ENCODE measurements around the gene NPAS3.

Gene NPAS3

DNA sequence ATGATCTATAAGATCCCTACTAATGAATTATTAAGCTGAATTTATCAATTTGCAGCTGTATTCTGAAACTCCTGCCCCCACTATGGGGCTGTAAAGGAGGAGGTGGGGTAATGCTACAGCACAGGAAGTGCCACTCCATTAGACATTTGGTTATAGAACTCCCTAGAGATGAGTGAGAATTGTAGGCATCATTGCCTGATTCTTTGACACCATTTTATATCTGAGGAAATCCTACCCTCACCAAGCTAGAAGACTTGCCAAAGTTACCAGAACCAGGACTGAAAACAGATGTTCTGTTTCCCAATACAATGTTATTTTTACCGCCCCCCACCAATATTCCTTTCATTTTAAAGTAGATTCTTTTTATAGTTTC, 829.8 kb downstream of the NPAS3 start:
- DNase-seq (ENCODE audit: low spot score in 2 of 2) (no peak), ATAC-seq (ENCODE audit: low read depth) (no peak)
- peaks cover 2% of the 10 kb centered on the region for H3K27me3 Mint-ChIP-seq
- H3K9me3 Mint-ChIP-seq = no peaks in the 10 kb centered on the region
- H3K36me3 Mint-ChIP-seq = no peaks in the 10 kb centered on the region
- no peak overlapping the region for H3K27ac Mint-ChIP-seq
- H3K4me1 Mint-ChIP-seq = no peaks in the 10 kb centered on the region
- no peak overlapping the region for H3K4me3 Mint-ChIP-seq

DNA sequence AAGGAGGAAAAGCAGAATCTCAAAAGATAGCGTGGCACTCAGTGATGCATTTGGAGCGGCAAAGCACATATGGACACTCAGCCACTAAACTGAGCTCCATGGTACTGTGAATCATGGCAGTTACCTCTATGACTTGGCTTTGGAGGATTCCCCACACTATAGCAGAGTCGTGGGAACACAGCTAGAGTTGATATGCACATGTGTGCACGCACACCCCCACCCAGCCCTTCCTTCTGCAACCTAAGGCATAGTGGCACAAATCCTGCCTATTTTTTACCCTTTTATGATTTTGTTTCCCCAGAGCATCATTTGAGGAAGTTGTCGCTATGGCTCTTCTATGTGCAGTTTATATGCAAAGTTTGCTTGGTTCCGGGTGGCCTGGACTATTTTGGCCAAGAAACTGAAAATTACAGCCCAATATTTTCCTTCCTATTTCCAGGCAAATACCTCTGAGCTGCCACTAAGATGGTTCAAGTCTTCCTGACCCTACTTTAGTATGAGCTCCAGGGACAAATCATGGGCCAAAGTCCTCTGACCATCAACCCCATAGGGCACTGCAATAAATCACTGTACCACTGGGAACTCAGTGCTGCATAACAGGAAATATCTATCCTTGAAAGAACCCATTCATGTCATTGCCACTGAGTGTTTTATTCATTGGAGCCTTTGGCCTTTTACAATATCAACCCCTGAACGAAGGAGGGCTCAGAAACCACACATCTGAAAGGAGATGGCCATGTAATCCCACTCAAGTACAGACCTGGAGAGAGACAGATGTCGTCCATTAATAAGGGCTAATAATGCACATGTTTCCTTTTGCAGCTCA, 834.7 kb downstream of the NPAS3 start:
- Mint-ChIP-seq H3K9me3 (no peaks in the 10 kb centered on the region), H3K36me3 (no peaks in the 10 kb centered on the region), H3K4me3 (no peak overlapping the region), H3K27ac (no peak overlapping the region), H3K4me1 (no peaks in the 10 kb centered on the region), H3K27me3 (no peaks in the 10 kb centered on the region)
- ATAC-seq (ENCODE audit: low read depth) = no peak
- DNase-seq (ENCODE audit: low spot score in 2 of 2) = no peak

- Mint-ChIP-seq H3K4me1 (no peaks in the 10 kb centered on the region), H3K4me3 (no peak overlapping the region), H3K9me3 (no peaks in the 10 kb centered on the region), H3K27ac (no peak overlapping the region), H3K27me3 (no peaks in the 10 kb centered on the region), H3K36me3 (no peaks in the 10 kb centered on the region)
- ATAC-seq (ENCODE audit: low read depth) = no peak
- DNase-seq (ENCODE audit: low spot score in 2 of 2) = no peak
These were observed 835.5 kb downstream of the NPAS3 start for GRCh38 chr14:33774161-33774560.

DNA sequence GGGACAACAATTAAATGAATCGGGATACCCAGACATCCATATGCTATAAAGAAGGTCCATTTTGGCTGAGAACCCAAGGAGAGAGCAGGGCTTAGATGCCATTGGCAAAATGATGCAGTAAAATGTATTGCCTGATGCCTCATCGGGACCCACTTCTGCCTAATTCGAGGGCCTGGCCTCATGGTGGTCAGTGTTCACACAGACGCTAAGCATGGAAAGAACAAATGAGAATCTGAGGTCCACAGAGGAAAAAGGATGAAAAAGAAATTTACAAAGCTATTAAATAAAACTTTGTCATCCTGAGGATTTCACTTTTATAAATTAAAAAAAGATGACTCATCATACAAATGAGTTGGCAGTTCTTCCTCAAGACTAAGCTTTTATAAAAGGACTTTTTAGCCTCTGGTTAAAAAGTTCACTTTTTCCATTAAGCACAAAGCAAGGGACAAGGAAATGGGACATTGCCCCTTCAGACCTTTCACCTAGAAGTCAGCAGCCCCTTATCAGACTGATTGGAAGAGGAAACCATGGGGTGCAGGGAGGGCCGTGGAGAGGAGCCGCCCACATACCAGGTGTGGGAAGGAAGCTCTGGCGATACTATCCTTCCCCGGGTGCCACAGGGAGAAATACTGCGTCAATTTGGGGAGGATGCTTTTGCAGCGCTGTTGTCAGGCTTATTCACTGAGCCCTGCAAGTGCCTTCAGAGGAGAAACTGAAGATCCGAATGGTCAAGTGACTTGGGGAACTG, 836.2 kb downstream of the NPAS3 start:
- Mint-ChIP-seq H3K36me3 (no peaks in the 10 kb centered on the region), H3K4me3 (no peak overlapping the region), H3K27me3 (peaks cover 1% of the 10 kb centered on the region), H3K4me1 (no peaks in the 10 kb centered on the region), H3K27ac (no peak overlapping the region), H3K9me3 (no peaks in the 10 kb centered on the region)
- DNase-seq (ENCODE audit: low spot score in 2 of 2) (no peak), ATAC-seq (ENCODE audit: low read depth) (no peak)

GRCh38 chr14:33776871-33777270, 838.2 kb downstream of the NPAS3 start:
- no peak for DNase-seq (ENCODE audit: low spot score in 2 of 2)
- Mint-ChIP-seq H3K27me3 (peaks cover 2% of the 10 kb centered on the region), H3K4me3 (no peak overlapping the region), H3K9me3 (no peaks in the 10 kb centered on the region), H3K27ac (no peak overlapping the region), H3K36me3 (no peaks in the 10 kb centered on the region), H3K4me1 (no peaks in the 10 kb centered on the region)
- no peak for ATAC-seq (ENCODE audit: low read depth)

- Mint-ChIP-seq H3K27me3 (peaks cover 2% of the 10 kb centered on the region), H3K9me3 (no peaks in the 10 kb centered on the region), H3K4me1 (no peaks in the 10 kb centered on the region), H3K36me3 (no peaks in the 10 kb centered on the region), H3K27ac (no peak overlapping the region), H3K4me3 (no peak overlapping the region)
- no peak for DNase-seq (ENCODE audit: low spot score in 2 of 2)
- no peak for ATAC-seq (ENCODE audit: low read depth)
These were observed 839.0 kb downstream of the NPAS3 start for GRCh38 chr14:33777681-33778080.

- H3K4me3 Mint-ChIP-seq = no peak overlapping the region
- ATAC-seq (ENCODE audit: low read depth) (no peak), DNase-seq (ENCODE audit: low spot score in 2 of 2) (no peak)
- no peaks in the 10 kb centered on the region for H3K9me3 Mint-ChIP-seq
- no peaks in the 10 kb centered on the region for H3K4me1 Mint-ChIP-seq
- H3K36me3 Mint-ChIP-seq = no peaks in the 10 kb centered on the region
- H3K27ac Mint-ChIP-seq = no peak overlapping the region
- peaks cover 3% of the 10 kb centered on the region for H3K27me3 Mint-ChIP-seq
These were observed 841.4 kb downstream of the NPAS3 start for GRCh38 chr14:33780035-33780434.

DNA sequence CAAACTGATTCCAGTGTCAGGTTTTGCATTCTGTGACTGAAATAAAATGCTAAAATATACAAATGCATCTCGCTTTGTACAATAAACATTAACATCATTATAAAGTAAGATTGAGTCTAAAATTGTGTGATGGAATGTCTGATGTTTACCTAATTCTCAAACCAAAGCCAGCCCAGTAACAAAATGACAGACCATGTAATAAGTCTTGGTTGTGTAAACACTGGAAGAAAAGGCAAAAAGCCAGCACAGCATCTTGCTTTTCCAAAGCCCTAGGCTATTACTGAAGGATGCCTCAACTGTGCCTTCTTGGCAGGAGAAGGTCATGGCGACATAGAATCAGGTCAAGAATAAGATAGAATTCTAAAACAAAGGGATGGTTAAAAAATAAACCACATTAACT, 842.6 kb downstream of the NPAS3 start:
- Mint-ChIP-seq H3K27ac (no peak overlapping the region), H3K9me3 (no peaks in the 10 kb centered on the region), H3K27me3 (peaks cover 3% of the 10 kb centered on the region), H3K4me3 (no peak overlapping the region), H3K36me3 (no peaks in the 10 kb centered on the region), H3K4me1 (no peaks in the 10 kb centered on the region)
- ATAC-seq (ENCODE audit: low read depth) = no peak
- no peak for DNase-seq (ENCODE audit: low spot score in 2 of 2)

DNA sequence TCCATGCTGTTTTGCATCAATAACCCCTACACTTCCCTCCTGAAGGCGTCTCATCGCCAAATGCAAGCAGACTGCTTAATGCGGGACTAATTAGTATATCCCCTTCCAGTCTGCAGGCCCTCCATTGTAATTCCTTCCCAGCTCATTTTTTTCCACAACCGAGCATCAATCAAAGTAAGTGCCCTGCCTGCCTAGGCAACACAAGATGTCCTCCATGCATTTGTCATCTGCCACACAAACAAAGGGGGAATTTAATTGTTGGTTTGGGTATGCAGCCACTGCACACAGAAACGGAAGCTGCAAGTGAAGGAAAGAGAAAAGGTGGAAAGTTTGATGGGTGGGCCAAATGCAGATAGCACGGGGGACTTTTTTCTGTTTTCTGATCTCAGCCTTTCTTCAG, 844.2 kb downstream of the NPAS3 start:
- H3K9me3 Mint-ChIP-seq = no peaks in the 10 kb centered on the region
- peaks cover 3% of the 10 kb centered on the region for H3K27me3 Mint-ChIP-seq
- DNase-seq (ENCODE audit: low spot score in 2 of 2) = no peak
- H3K27ac Mint-ChIP-seq = no peak overlapping the region
- H3K4me3 Mint-ChIP-seq = no peak overlapping the region
- H3K36me3 Mint-ChIP-seq = no peaks in the 10 kb centered on the region
- ATAC-seq (ENCODE audit: low read depth) = no peak
- H3K4me1 Mint-ChIP-seq = no peaks in the 10 kb centered on the region

- H3K9me3 Mint-ChIP-seq = no peaks in the 10 kb centered on the region
- no peaks in the 10 kb centered on the region for H3K4me1 Mint-ChIP-seq
- H3K4me3 Mint-ChIP-seq = no peak overlapping the region
- H3K36me3 Mint-ChIP-seq = no peaks in the 10 kb centered on the region
- H3K27ac Mint-ChIP-seq = no peak overlapping the region
- H3K27me3 Mint-ChIP-seq = peaks cover 2% of the 10 kb centered on the region
- ATAC-seq (ENCODE audit: low read depth) (no peak), DNase-seq (ENCODE audit: low spot score in 2 of 2) (no peak)
These were observed 847.6 kb downstream of the NPAS3 start for GRCh38 chr14:33786091-33786825.

DNA sequence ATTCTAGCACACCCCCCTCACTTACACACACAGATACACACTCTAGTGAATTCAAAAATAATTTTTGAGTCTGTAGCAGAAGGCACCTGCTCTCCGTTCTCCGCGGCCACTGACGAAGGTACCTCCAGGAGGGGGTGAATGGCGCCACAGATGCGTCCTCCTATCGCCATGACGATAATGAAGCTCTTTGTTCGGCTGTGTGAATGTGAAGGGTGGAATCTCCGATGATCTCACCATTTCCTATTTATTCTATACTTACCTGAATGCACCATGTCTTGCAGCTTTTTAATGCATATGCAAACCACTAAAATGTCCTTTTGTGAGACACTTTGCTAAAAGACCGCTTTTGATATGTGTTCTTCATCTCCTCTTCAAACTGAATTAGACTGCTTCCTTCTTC, 849.5 kb downstream of the NPAS3 start:
- no peaks in the 10 kb centered on the region for H3K36me3 Mint-ChIP-seq
- H3K4me1 Mint-ChIP-seq = peaks cover 6% of the 10 kb centered on the region
- ATAC-seq (ENCODE audit: low read depth) (no peak), DNase-seq (ENCODE audit: low spot score in 2 of 2) (no peak)
- no peaks in the 10 kb centered on the region for H3K27me3 Mint-ChIP-seq
- H3K9me3 Mint-ChIP-seq = no peaks in the 10 kb centered on the region
- H3K4me3 Mint-ChIP-seq = no peak overlapping the region
- H3K27ac Mint-ChIP-seq = no peak overlapping the region

GRCh38 chr14:33790996-33791395, 852.3 kb downstream of the NPAS3 start:
- H3K27ac Mint-ChIP-seq = no peak overlapping the region
- no peak for ATAC-seq (ENCODE audit: low read depth)
- H3K4me1 Mint-ChIP-seq = peaks cover 6% of the 10 kb centered on the region
- H3K27me3 Mint-ChIP-seq = peaks cover 2% of the 10 kb centered on the region
- H3K9me3 Mint-ChIP-seq = no peaks in the 10 kb centered on the region
- DNase-seq (ENCODE audit: low spot score in 2 of 2) = no peak
- H3K4me3 Mint-ChIP-seq = no peak overlapping the region
- no peaks in the 10 kb centered on the region for H3K36me3 Mint-ChIP-seq

- Mint-ChIP-seq H3K27me3 (peaks cover 2% of the 10 kb centered on the region), H3K27ac (no peak overlapping the region), H3K36me3 (no peaks in the 10 kb centered on the region), H3K4me3 (no peak overlapping the region), H3K9me3 (no peaks in the 10 kb centered on the region), H3K4me1 (peaks cover 6% of the 10 kb centered on the region)
- ATAC-seq (ENCODE audit: low read depth) = no peak
- no peak for DNase-seq (ENCODE audit: low spot score in 2 of 2)
These were observed 853.5 kb downstream of the NPAS3 start for GRCh38 chr14:33792009-33792719.

All from memory B cell (primary cell).